ENCODE data around the gene DHX58.

DNA sequence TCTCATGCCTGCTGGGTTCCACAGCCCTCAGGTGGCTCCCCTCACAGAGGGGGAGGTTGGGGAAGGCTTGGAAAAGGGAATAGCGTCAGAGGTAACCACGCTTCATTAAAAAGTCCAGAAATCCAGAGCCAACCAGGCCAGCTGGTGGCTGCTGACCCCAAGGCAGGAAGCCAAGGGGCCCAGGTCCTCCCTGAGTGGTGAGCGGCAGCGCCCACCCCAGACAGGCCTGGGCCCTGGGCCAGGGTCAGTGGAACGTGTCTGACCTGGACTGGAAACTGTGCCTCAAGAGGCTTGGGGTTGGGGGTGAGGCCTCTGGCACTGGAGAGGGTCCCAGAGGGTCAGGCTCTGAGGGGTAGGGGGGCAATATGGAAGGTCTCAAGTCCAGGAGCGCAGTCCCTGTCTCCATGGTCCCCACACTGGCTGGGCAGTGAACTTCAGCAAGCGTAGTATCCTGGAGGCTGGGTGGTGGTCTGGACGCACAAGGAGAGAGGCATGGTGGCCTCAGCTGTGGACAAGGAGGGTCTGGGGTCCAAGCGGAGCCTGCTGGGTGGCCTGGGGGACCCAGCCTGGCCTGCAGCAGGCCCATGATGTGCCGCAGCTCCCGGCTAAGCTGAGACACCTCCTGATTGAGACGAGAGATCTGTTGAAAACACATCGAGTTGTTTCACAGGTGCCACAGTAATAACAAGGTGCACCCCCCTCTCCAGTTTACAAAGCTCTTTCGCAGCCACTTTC lies 47.4 kb upstream of the DHX58 start:
- TF ChIP-seq GATA2 (IDR thresholded peaks at IDR 0.05; ENCODE audit: low read depth, low read length) = no peak
- TF ChIP-seq GATA3 (IDR thresholded peaks at IDR 0.05; ENCODE audit: low read depth, low read length) = no peak
